Ovary (tissue), 3 donors: ENCODE results near the gene NFKB2.

Experiments used
- CTCF ChIP-seq, 3 donors: fragments of 450-650 bp in 2 of 3; fragments of 200-600 bp in 1 of 3; IDR thresholded peaks; one replicate each; pipeline versions ENCODE4 v1.5.1 to v1.8.0; 2016 to 2022; ENCODE audit warnings: antibody characterized with exemption in 3 of 3, mild to moderate bottlenecking in 1 of 3
- EP300 ChIP-seq: sonication (generic); formaldehyde crosslinking; IDR thresholded peaks from one replicate; pipeline ENCODE4 v1.6.1; 2017; ENCODE audit warnings: antibody characterized with exemption
- POLR2A ChIP-seq: fragments of 450-650 bp; IDR thresholded peaks from one replicate; pipeline ENCODE4 v1.6.1; 2017; ENCODE audit warnings: antibody characterized with exemption, mild to moderate bottlenecking, moderate library complexity
- donor health status: DM: no; HTN: no; CAD: no.

DNA sequence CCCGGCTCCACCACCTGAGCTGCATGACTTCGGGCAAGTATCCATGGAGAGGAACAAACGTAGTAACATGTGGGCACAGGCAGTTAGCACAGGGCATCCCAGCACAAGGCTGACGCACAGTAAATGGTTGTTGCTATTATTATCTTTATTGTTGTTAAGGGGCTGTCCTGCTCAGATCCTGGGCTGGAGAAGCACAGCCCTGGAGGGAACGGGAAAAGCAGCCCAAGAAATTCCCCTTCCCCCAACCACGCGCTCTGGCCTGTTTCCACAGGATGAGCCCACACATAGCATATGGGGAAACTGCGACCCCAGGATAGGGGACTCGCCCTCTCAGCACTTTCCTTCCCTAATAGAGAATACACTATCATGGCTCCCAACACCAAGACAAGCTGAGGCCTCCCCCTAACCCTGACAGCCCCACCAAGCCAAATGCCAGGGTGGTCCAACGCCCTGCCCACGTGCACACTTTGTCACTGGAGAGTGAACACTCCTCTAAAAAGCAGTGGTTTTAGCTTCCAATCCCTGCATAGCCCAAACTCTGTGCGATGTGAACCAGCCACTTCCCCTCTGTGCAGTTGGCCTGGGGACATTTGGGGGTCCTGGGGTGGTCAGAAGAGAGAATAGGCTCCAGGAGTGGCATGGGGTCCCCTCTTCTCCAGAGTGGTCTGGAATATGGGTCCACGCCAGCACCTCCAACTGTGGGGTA lies 12.1 kb downstream of the NFKB2 start:
- TF ChIP-seq POLR2A (no peak), CTCF (IDR thresholded peaks at IDR 0.05) (no peak), EP300 (no peak)
